Epithelial cell of esophagus (primary cell): ENCODE results near the gene MYO1F.

ENCODE experiments used
- DNase-seq: peaks from one replicate; pipeline ENCODE4 v3.0.0; 2010; ENCODE audit warnings: low read depth
- H3K4me3 ChIP-seq: 2 replicates; pipeline ENCODE4 v1.5.1; 2011; ENCODE audit warnings: mild to moderate bottlenecking, low read length, control low read depth
- CTCF ChIP-seq: IDR thresholded peaks from 2 replicates; pipeline ENCODE4 v1.5.1; 2011; ENCODE audit warnings: low read depth, mild to moderate bottlenecking, low read length, control low read depth, inconsistent platforms; ENCODE audit not compliant: insufficient read depth; ENCODE audit errors: missing control alignments

MYO1F gene

DNA sequence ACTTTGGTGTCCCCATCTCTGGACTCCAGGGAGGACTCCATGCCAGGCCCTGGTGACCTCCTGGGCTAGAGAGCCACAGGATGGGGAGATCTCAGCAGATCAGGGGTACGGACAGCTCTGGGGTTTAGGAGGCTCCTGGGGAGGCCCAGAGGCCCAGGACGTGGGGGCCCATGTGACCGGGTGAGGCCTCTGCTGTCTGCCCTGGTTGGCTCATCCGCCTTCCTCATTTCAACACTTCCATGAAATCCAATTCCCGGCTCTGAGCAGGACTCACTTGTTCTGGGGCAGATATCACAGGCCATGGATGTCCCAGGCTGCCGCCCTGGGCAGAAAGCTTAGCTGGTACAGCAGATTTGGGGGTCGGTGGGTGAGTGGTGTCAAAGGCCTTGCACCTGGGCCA, 73.7 kb downstream of the MYO1F start:
- no peak for DNase-seq
- no peak overlapping the region for H3K4me3 ChIP-seq
- no peak for TF ChIP-seq CTCF

- DNase-seq: no peak
- no peak for TF ChIP-seq CTCF
- no peak overlapping the region for H3K4me3 ChIP-seq
Measured at GRCh38 chr19:8501981-8502380, 75.3 kb downstream of the MYO1F start.

GRCh38 chr19:8501516-8501915, 75.7 kb downstream of the MYO1F start:
- H3K4me3 ChIP-seq: no peak overlapping the region
- DNase-seq: no peak
- TF ChIP-seq CTCF: no peak

DNA sequence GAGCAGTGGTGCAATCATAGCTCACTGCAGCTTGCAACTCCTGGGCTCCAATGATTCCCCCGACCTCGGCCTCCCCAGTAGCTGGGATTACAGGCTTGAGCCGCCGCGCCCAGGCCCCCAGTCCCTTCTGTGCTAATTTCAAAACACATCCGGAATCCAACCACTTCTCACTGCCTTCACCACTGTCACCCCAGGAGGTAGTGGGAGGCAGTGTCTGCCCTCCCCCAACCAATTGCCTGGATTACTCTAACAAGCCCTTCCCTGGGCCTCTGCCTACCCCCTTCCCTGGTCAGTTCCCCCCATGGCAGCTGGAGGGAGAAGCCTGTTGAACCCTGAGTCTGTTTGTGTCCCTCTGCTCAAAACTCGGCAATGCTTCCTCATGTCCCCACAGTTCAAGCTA, 77.1 kb downstream of the MYO1F start:
- TF ChIP-seq CTCF: no peak

GRCh38 chr19:8499048-8499833, 78.0 kb downstream of the MYO1F start:
- no peak overlapping the region for H3K4me3 ChIP-seq
- no peak for TF ChIP-seq CTCF

More for the DNA sequence above, 77.1 kb downstream of the MYO1F start:
- no peak overlapping the region for H3K4me3 ChIP-seq
- no peak for DNase-seq

GRCh38 chr19:8498295-8498694, 78.9 kb downstream of the MYO1F start:
- DNase-seq: no peak
- H3K4me3 ChIP-seq: no peak overlapping the region
- no peak for TF ChIP-seq CTCF

More at GRCh38 chr19:8499048-8499833, 78.0 kb downstream of the MYO1F start:
- DNase-seq: no peak

- no peak overlapping the region for H3K4me3 ChIP-seq
- peak; percentile 35 for DNase-seq
- no peak for TF ChIP-seq CTCF
Measured at GRCh38 chr19:8494158-8494557, 83.1 kb downstream of the MYO1F start.
